Stimulated activated naive CD8-positive, alpha-beta T cell treated with anti-CD3 and anti-CD28 coated beads, Interleukin-15, Interleukin-2, amounts not matched to agents 100 ng/mL and 50 ng/mL, for 24 hours (primary cell): Measurements from ENCODE around the gene NUDT16.

Experiments
- H3K27ac Mint-ChIP-seq: one replicate; pipeline ENCODE4 v1.8.0; 2021; ENCODE audit warnings: mild to moderate bottlenecking, mixed read lengths
- H3K27me3 Mint-ChIP-seq: one replicate; pipeline ENCODE4 v1.8.0; 2021; ENCODE audit warnings: mixed read lengths
- H3K36me3 Mint-ChIP-seq: one replicate; pipeline ENCODE4 v1.8.0; 2021; ENCODE audit warnings: low read depth, mixed read lengths
- H3K4me1 Mint-ChIP-seq: one replicate; pipeline ENCODE4 v1.8.0; 2021; ENCODE audit warnings: low read depth, mixed read lengths
- H3K4me3 Mint-ChIP-seq: one replicate; pipeline ENCODE4 v1.8.0; 2021; ENCODE audit warnings: mild to moderate bottlenecking, mixed read lengths
- H3K9me3 Mint-ChIP-seq: one replicate; pipeline ENCODE4 v1.8.0; 2021; ENCODE audit warnings: mixed read lengths

The NUDT16 gene

GRCh38 chr3:131397889-131398288 is 16.3 kb downstream of the NUDT16 start:
- Mint-ChIP-seq H3K27me3 (no peaks in the 10 kb centered on the region), H3K4me3 (no peak overlapping the region), H3K36me3 (no peaks in the 10 kb centered on the region), H3K9me3 (no peaks in the 10 kb centered on the region), H3K4me1 (no peaks in the 10 kb centered on the region), H3K27ac (no peak overlapping the region)

- Mint-ChIP-seq H3K27ac (no peak overlapping the region), H3K27me3 (peaks cover 9% of the 10 kb centered on the region), H3K4me1 (no peaks in the 10 kb centered on the region), H3K4me3 (no peak overlapping the region), H3K36me3 (no peaks in the 10 kb centered on the region), H3K9me3 (peaks cover 4% of the 10 kb centered on the region)
Observed at GRCh38 chr3:131401978-131402377, 20.4 kb downstream of the NUDT16 start.

GRCh38 chr3:131402391-131403039 is 20.9 kb downstream of the NUDT16 start:
- H3K27ac Mint-ChIP-seq, result no peak overlapping the region
- no peak overlapping the region for H3K4me3 Mint-ChIP-seq

GRCh38 chr3:131403216-131403895 is 21.8 kb downstream of the NUDT16 start:
- H3K9me3 Mint-ChIP-seq, result peaks cover 4% of the 10 kb centered on the region
- H3K4me3 Mint-ChIP-seq, result no peak overlapping the region
- H3K36me3 Mint-ChIP-seq, result no peaks in the 10 kb centered on the region
- peaks cover 9% of the 10 kb centered on the region for H3K27me3 Mint-ChIP-seq
- H3K27ac Mint-ChIP-seq, result no peak overlapping the region
- no peaks in the 10 kb centered on the region for H3K4me1 Mint-ChIP-seq

More at GRCh38 chr3:131402391-131403039, 20.9 kb downstream of the NUDT16 start:
- H3K4me1 Mint-ChIP-seq, result no peaks in the 10 kb centered on the region
- peaks cover 9% of the 10 kb centered on the region for H3K27me3 Mint-ChIP-seq
- H3K9me3 Mint-ChIP-seq, result peaks cover 4% of the 10 kb centered on the region
- no peaks in the 10 kb centered on the region for H3K36me3 Mint-ChIP-seq

- Mint-ChIP-seq H3K36me3 (no peaks in the 10 kb centered on the region), H3K27ac (no peak overlapping the region), H3K4me1 (no peaks in the 10 kb centered on the region), H3K9me3 (peaks cover 4% of the 10 kb centered on the region), H3K27me3 (peaks cover 9% of the 10 kb centered on the region), H3K4me3 (no peak overlapping the region)
Observed at GRCh38 chr3:131405411-131405810, 23.8 kb downstream of the NUDT16 start.

GRCh38 chr3:131406274-131406673 is 24.7 kb downstream of the NUDT16 start:
- Mint-ChIP-seq H3K27ac (no peak overlapping the region), H3K9me3 (peaks cover 4% of the 10 kb centered on the region), H3K4me1 (no peaks in the 10 kb centered on the region), H3K4me3 (no peak overlapping the region), H3K36me3 (no peaks in the 10 kb centered on the region), H3K27me3 (peaks cover 9% of the 10 kb centered on the region)

- no peak overlapping the region for H3K27ac Mint-ChIP-seq
- H3K4me1 Mint-ChIP-seq, result no peaks in the 10 kb centered on the region
- peaks cover 3% of the 10 kb centered on the region for H3K9me3 Mint-ChIP-seq
- no peak overlapping the region for H3K4me3 Mint-ChIP-seq
- H3K27me3 Mint-ChIP-seq, result peaks cover 3% of the 10 kb centered on the region
- no peaks in the 10 kb centered on the region for H3K36me3 Mint-ChIP-seq
Observed at GRCh38 chr3:131417751-131418150, 36.2 kb downstream of the NUDT16 start.

- H3K4me1 Mint-ChIP-seq, result no peaks in the 10 kb centered on the region
- no peaks in the 10 kb centered on the region for H3K36me3 Mint-ChIP-seq
- H3K27me3 Mint-ChIP-seq, result peaks cover 3% of the 10 kb centered on the region
- H3K27ac Mint-ChIP-seq, result no peak overlapping the region
- H3K9me3 Mint-ChIP-seq, result peaks cover 3% of the 10 kb centered on the region
- H3K4me3 Mint-ChIP-seq, result no peak overlapping the region
Observed at GRCh38 chr3:131421301-131421700, 39.7 kb downstream of the NUDT16 start.

GRCh38 chr3:131421957-131422498 is 40.5 kb downstream of the NUDT16 start:
- no peak overlapping the region for H3K4me3 Mint-ChIP-seq
- H3K4me1 Mint-ChIP-seq, result no peaks in the 10 kb centered on the region
- H3K27ac Mint-ChIP-seq, result no peak overlapping the region
- peaks cover 3% of the 10 kb centered on the region for H3K9me3 Mint-ChIP-seq
- no peaks in the 10 kb centered on the region for H3K36me3 Mint-ChIP-seq
- peaks cover 3% of the 10 kb centered on the region for H3K27me3 Mint-ChIP-seq

- Mint-ChIP-seq H3K9me3 (no peaks in the 10 kb centered on the region), H3K36me3 (no peaks in the 10 kb centered on the region), H3K27ac (no peak overlapping the region), H3K27me3 (peaks cover 4% of the 10 kb centered on the region), H3K4me3 (no peak overlapping the region), H3K4me1 (no peaks in the 10 kb centered on the region)
Observed at GRCh38 chr3:131427226-131427625, 45.7 kb downstream of the NUDT16 start.

- no peaks in the 10 kb centered on the region for H3K4me1 Mint-ChIP-seq
Observed at GRCh38 chr3:131431754-131432153, 50.2 kb downstream of the NUDT16 start.

GRCh38 chr3:131432441-131432840 is 50.9 kb downstream of the NUDT16 start:
- Mint-ChIP-seq H3K9me3 (no peaks in the 10 kb centered on the region), H3K4me3 (no peak overlapping the region), H3K27ac (no peak overlapping the region), H3K27me3 (peaks cover 12% of the 10 kb centered on the region), H3K4me1 (no peaks in the 10 kb centered on the region), H3K36me3 (no peaks in the 10 kb centered on the region)

More at GRCh38 chr3:131431754-131432153, 50.2 kb downstream of the NUDT16 start:
- H3K27ac Mint-ChIP-seq, result no peak overlapping the region
- H3K4me3 Mint-ChIP-seq, result no peak overlapping the region
- no peaks in the 10 kb centered on the region for H3K9me3 Mint-ChIP-seq
- H3K27me3 Mint-ChIP-seq, result peaks cover 12% of the 10 kb centered on the region
- no peaks in the 10 kb centered on the region for H3K36me3 Mint-ChIP-seq

GRCh38 chr3:131435000-131435399 is 53.4 kb downstream of the NUDT16 start:
- no peak overlapping the region for H3K27ac Mint-ChIP-seq
- H3K27me3 Mint-ChIP-seq, result peaks cover 8% of the 10 kb centered on the region
- H3K4me1 Mint-ChIP-seq, result no peaks in the 10 kb centered on the region
- H3K36me3 Mint-ChIP-seq, result no peaks in the 10 kb centered on the region
- H3K4me3 Mint-ChIP-seq, result no peak overlapping the region
- H3K9me3 Mint-ChIP-seq, result no peaks in the 10 kb centered on the region
